HG02571 (cell line): ENCODE data around the gene IL2RG.
A peak's percentile ranks its signal among the peaks of the same experiment; 100 is the strongest.

Source experiments
- ATAC-seq: cut with Tn5 transposase; IDR thresholded peaks from one replicate; pipeline ENCODE4 v1.9.1; 2021; ENCODE audit warnings: mild to moderate bottlenecking, moderate library complexity; ENCODE audit not compliant: unreplicated experiment

The IL2RG gene

GRCh38 chrX:71081330-71082123 is 29.9 kb downstream of the IL2RG start:
- no peak for ATAC-seq

GRCh38 chrX:71070531-71070930 is 40.8 kb downstream of the IL2RG start:
- no peak for ATAC-seq

- peak; percentile 91 for ATAC-seq
Observed at GRCh38 chrX:71068044-71068918, 43.1 kb downstream of the IL2RG start, which contains the start of gene SNX12. TSS of gene SNX12 (minus strand) at chrX:71068334. CDS start at chrX:71068306, 28 bp downstream.

GRCh38 chrX:71067712-71068043 is 43.7 kb downstream of the IL2RG start:
- ATAC-seq = peak; percentile 1

- ATAC-seq = no peak
Observed at GRCh38 chrX:71067089-71067488, 44.3 kb downstream of the IL2RG start.

GRCh38 chrX:71060127-71060526 is 51.2 kb downstream of the IL2RG start:
- ATAC-seq = no peak

- ATAC-seq = no peak
Observed at GRCh38 chrX:71057848-71058530, 53.4 kb downstream of the IL2RG start.
